ENCODE measurements around the gene LCN10. TPM values are rescaled to one million over a fixed set of nuclear protein-coding genes. Genes with fewer than 3 reads are reported as not detected.

The LCN10 gene
- total and polyA plus RNA-seq, 7 donors: 1.2 to 9.2 (median 2.1) TPM

DNA sequence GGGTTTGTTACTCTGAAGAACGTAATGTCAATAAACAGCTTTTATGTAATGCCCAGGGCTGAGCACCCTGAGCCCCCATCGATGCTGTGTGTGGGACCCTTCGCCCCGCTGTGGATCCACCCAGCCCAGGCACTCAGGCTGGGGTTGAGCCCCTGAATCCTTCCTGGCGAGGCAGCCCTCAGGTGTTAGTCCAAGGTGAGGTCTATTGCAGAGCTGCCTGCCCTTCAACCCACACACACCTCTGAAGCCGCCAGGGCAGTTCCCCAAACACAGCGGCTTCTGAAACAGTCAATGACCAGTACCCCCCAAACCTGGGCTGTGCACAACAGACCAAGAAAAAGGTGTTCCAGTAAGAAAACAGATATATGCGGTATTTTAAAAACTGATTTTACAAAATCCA, 18.8 kb downstream of the LCN10 start:
- DNase-seq: no peak
- 94 to 95% methylated on average over 8 of the region's 8 CpGs for whole genome bisulfite sequencing, 2 donors
- no peak for TF ChIP-seq EP300 (IDR thresholded peaks at IDR 0.05)
- TF ChIP-seq POLR2A (IDR thresholded peaks at IDR 0.05): no peak
- intact Hi-C loops (cut with DNase I): no loop called here
- no peaks in the 10 kb centered on the region for H3K27me3 ChIP-seq
- no peak overlapping the region for H3K27ac ChIP-seq
- no peaks in the 10 kb centered on the region for H3K9me3 ChIP-seq
- H3K36me3 ChIP-seq: peaks cover 33 to 55% (median 35%) of the 10 kb centered on the region in 4 donors
- H3K4me1 ChIP-seq: peaks cover 0 to 79% (median 59%) of the 10 kb centered on the region in 4 donors
- no peak overlapping the region for H3K4me3 ChIP-seq

- H3K36me3 ChIP-seq: peaks cover 33 to 55% (median 35%) of the 10 kb centered on the region in 4 donors
- DNase-seq: no peak
- no peaks in the 10 kb centered on the region for H3K27me3 ChIP-seq
- H3K27ac ChIP-seq: no peak overlapping the region
- no peaks in the 10 kb centered on the region for H3K9me3 ChIP-seq
- peaks cover 0 to 74% (median 53%) of the 10 kb centered on the region in 4 donors for H3K4me1 ChIP-seq
- H3K4me3 ChIP-seq: no peak overlapping the region
- TF ChIP-seq POLR2AphosphoS5 (IDR thresholded peaks at IDR 0.05) (no peak), EP300 (IDR thresholded peaks at IDR 0.05) (no peak), POLR2A (IDR thresholded peaks at IDR 0.05) (no peak)
- TF ChIP-seq, protein P1, sequence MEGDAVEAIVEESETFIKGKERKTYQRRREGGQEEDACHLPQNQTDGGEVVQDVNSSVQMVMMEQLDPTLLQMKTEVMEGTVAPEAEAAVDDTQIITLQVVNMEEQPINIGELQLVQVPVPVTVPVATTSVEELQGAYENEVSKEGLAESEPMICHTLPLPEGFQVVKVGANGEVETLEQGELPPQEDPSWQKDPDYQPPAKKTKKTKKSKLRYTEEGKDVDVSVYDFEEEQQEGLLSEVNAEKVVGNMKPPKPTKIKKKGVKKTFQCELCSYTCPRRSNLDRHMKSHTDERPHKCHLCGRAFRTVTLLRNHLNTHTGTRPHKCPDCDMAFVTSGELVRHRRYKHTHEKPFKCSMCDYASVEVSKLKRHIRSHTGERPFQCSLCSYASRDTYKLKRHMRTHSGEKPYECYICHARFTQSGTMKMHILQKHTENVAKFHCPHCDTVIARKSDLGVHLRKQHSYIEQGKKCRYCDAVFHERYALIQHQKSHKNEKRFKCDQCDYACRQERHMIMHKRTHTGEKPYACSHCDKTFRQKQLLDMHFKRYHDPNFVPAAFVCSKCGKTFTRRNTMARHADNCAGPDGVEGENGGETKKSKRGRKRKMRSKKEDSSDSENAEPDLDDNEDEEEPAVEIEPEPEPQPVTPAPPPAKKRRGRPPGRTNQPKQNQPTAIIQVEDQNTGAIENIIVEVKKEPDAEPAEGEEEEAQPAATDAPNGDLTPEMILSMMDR (IDR thresholded peaks at IDR 0.05): no peak
- intact Hi-C loops (cut with DNase I): no loop called here
- WGBS, 2 donors: 92% methylated on average over 32 of the region's 32 CpGs
Observed at GRCh38 chr9:136723362-136723976, 19.3 kb downstream of the LCN10 start.

DNA sequence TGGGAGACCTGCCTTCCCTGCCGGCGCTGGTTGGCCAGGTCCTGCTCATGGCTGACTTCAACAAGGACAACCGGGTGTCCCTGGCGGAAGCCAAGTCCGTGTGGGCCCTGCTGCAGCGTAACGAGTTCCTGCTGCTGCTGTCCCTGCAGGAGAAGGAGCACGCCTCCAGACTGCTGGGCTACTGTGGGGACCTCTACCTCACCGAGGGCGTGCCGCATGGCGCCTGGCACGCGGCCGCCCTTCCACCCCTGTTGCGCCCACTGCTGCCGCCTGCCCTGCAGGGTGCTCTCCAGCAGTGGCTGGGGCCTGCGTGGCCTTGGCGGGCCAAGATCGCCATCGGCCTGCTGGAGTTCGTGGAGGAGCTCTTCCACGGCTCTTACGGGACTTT, 19.8 kb downstream of the LCN10 start:
- Histone ChIP-seq H3K27me3 (no peaks in the 10 kb centered on the region), H3K36me3 (peaks cover 33 to 55% (median 35%) of the 10 kb centered on the region in 4 donors), H3K4me1 (peaks cover 0 to 71% (median 51%) of the 10 kb centered on the region in 4 donors), H3K27ac (no peak overlapping the region), H3K9me3 (no peaks in the 10 kb centered on the region), H3K4me3 (no peak overlapping the region)
- 88 to 91% methylated on average over 24 of the region's 24 CpGs for WGBS, 2 donors
- DNase-seq: no peak
- intact Hi-C loops (cut with DNase I): no loop called here
- TF ChIP-seq POLR2A (IDR thresholded peaks at IDR 0.05) (no peak), POLR2AphosphoS5 (IDR thresholded peaks at IDR 0.05) (no peak)

GRCh38 chr9:136722093-136722968, 20.4 kb downstream of the LCN10 start:
- H3K27ac ChIP-seq: peak overlapping the region in 2 of 4 donors; percentile 73 to 74
- peaks cover 33 to 55% (median 35%) of the 10 kb centered on the region in 4 donors for H3K36me3 ChIP-seq
- no peak overlapping the region for H3K4me3 ChIP-seq
- intact Hi-C loops (cut with DNase I): no loop called here
- no peak for DNase-seq
- H3K4me1 ChIP-seq: peaks cover 0 to 70% (median 50%) of the 10 kb centered on the region in 4 donors
- no peaks in the 10 kb centered on the region for H3K9me3 ChIP-seq
- 82 to 86% methylated on average over 31 of the region's 31 CpGs for WGBS, 2 donors
- H3K27me3 ChIP-seq: no peaks in the 10 kb centered on the region
- no peak for TF ChIP-seq POLR2A (IDR thresholded peaks at IDR 0.05)
- TF ChIP-seq, protein P1 (IDR thresholded peaks at IDR 0.05): no peak
- no peak for TF ChIP-seq EP300 (IDR thresholded peaks at IDR 0.05)
- TF ChIP-seq POLR2AphosphoS5 (IDR thresholded peaks at IDR 0.05): no peak

GRCh38 chr9:136721339-136722092, 21.2 kb downstream of the LCN10 start:
- no peaks in the 10 kb centered on the region for H3K9me3 ChIP-seq
- no peak overlapping the region for H3K4me3 ChIP-seq
- intact Hi-C loops (cut with DNase I): no loop called here
- peaks cover 33 to 53% (median 35%) of the 10 kb centered on the region in 4 donors for H3K36me3 ChIP-seq
- WGBS, 2 donors: 60 to 73% methylated on average over 30 of the region's 30 CpGs
- H3K27me3 ChIP-seq: no peaks in the 10 kb centered on the region
- peak overlapping the region; percentile 42 to 74 (median 65) for H3K27ac ChIP-seq
- TF ChIP-seq POLR2A (IDR thresholded peaks at IDR 0.05): no peak
- TF ChIP-seq POLR2AphosphoS5 (IDR thresholded peaks at IDR 0.05): peak in 2 of 4 donors; percentile 14 to 54
- TF ChIP-seq EP300 (IDR thresholded peaks at IDR 0.05): no peak
- H3K4me1 ChIP-seq: peaks cover 0 to 62% (median 42%) of the 10 kb centered on the region in 4 donors
- DNase-seq: no peak
